Endothelial cell (in vitro differentiated cells): ENCODE results near the gene GPN1. TPM values are rescaled to one million over a fixed set of nuclear protein-coding genes. Genes with fewer than 3 reads are reported as not detected.

ENCODE experiments used
- DNase-seq: peaks from one replicate; pipeline ENCODE4 v3.0.0; 2021; ENCODE audit warnings: low spot score
- H3K27ac Mint-ChIP-seq: one replicate; pipeline ENCODE4 v1.8.0; 2021; ENCODE audit warnings: mixed read lengths, inconsistent platforms; ENCODE audit not compliant: unreplicated experiment
- H3K27me3 Mint-ChIP-seq: one replicate; pipeline ENCODE4 v1.8.0; 2021; ENCODE audit warnings: mild to moderate bottlenecking, moderate library complexity, mixed read lengths, inconsistent platforms; ENCODE audit not compliant: unreplicated experiment
- H3K36me3 Mint-ChIP-seq: one replicate; pipeline ENCODE4 v1.8.0; 2021; ENCODE audit warnings: mild to moderate bottlenecking, low read depth, mixed read lengths, inconsistent platforms; ENCODE audit not compliant: unreplicated experiment
- H3K4me1 Mint-ChIP-seq: one replicate; pipeline ENCODE4 v1.8.0; 2021; ENCODE audit warnings: mild to moderate bottlenecking, mixed read lengths, inconsistent platforms; ENCODE audit not compliant: unreplicated experiment
- H3K4me3 Mint-ChIP-seq: one replicate; pipeline ENCODE4 v1.8.0; 2021; ENCODE audit warnings: mild to moderate bottlenecking, mixed read lengths, inconsistent platforms; ENCODE audit not compliant: unreplicated experiment
- H3K9me3 Mint-ChIP-seq: one replicate; pipeline ENCODE4 v1.8.0; 2021; ENCODE audit warnings: mixed read lengths, inconsistent platforms; ENCODE audit not compliant: unreplicated experiment
- CTCF ChIP-seq: fragments of 200-600 bp; sonication (generic); IDR thresholded peaks from one replicate; pipeline ENCODE4 v1.5.0; 2021; ENCODE audit warnings: antibody characterized with exemption; ENCODE audit not compliant: unreplicated experiment
- total RNA-seq: library from RNA; stranded (reverse); fragmentation: NEBNext Ultra II Directional; extraction: Animal tissue kit (Norgen Biotek cat#: 25700); gene quantifications from one replicate; pipeline ENCODE4 v1.2.1, GENCODE V29; 2021; ENCODE audit not compliant: unreplicated experiment

Gene GPN1
- total RNA-seq, 1 donor from 2014 or later, result 39.7 TPM

DNA sequence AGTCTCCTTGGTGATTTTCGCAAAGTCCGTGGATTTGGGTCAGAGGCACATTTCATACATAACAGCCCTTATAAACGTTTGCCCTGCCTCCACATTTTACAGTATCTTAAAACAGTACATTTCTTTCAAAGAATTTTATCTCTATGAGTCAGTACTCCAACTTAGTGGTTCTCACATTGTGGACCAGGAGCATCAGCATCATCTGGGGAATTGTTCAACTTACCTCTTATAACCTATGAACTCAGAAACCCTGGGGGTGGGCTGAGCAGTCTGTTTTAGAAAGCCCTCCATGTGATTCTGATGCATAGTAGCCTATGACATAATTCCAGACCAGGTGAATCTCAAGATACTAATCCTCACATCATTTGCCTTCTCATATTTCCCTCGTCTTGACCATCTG lies 22.2 kb downstream of the GPN1 start:
- no peak overlapping the region for H3K27ac Mint-ChIP-seq
- no peak for TF ChIP-seq CTCF
- DNase-seq, result no peak
- no peak overlapping the region for H3K4me3 Mint-ChIP-seq
- no peaks in the 10 kb centered on the region for H3K27me3 Mint-ChIP-seq
- H3K4me1 Mint-ChIP-seq, result peaks cover 5% of the 10 kb centered on the region
- H3K9me3 Mint-ChIP-seq, result no peaks in the 10 kb centered on the region
- peaks cover 44% of the 10 kb centered on the region for H3K36me3 Mint-ChIP-seq

DNA sequence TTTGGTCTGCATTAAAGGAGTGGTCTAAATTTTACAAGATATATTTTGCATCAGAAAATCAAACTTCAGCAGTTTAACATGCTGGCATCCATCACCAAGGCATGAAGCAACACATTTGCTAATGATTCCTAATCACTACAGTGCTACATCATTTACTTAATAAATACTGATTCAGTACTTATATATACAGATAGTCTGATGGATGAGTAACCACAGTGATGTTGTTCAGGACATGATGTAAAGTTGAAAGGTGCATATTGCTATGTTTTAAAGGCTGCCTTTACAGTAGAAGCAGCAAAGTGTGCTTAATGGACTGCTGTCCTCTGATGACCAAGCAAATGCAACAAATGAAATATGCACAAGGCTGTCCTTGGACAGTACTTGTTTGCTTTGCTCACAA lies 23.5 kb downstream of the GPN1 start:
- DNase-seq, result no peak
- no peaks in the 10 kb centered on the region for H3K27me3 Mint-ChIP-seq
- peaks cover 5% of the 10 kb centered on the region for H3K4me1 Mint-ChIP-seq
- H3K27ac Mint-ChIP-seq, result no peak overlapping the region
- no peak for TF ChIP-seq CTCF
- H3K9me3 Mint-ChIP-seq, result no peaks in the 10 kb centered on the region
- H3K36me3 Mint-ChIP-seq, result peaks cover 49% of the 10 kb centered on the region
- H3K4me3 Mint-ChIP-seq, result no peak overlapping the region

GRCh38 chr2:27652790-27653189 lies 23.9 kb downstream of the GPN1 start:
- no peak for DNase-seq
- Mint-ChIP-seq H3K27me3 (no peaks in the 10 kb centered on the region), H3K4me1 (peaks cover 5% of the 10 kb centered on the region), H3K4me3 (no peak overlapping the region), H3K27ac (no peak overlapping the region), H3K9me3 (no peaks in the 10 kb centered on the region), H3K36me3 (peaks cover 45% of the 10 kb centered on the region)
- no peak for TF ChIP-seq CTCF

GRCh38 chr2:27653397-27653796 lies 24.5 kb downstream of the GPN1 start:
- no peak overlapping the region for H3K27ac Mint-ChIP-seq
- H3K9me3 Mint-ChIP-seq, result no peaks in the 10 kb centered on the region
- peaks cover 42% of the 10 kb centered on the region for H3K36me3 Mint-ChIP-seq

More at GRCh38 chr2:27653397-27653796, 24.5 kb downstream of the GPN1 start:
- DNase-seq, result no peak
- peaks cover 5% of the 10 kb centered on the region for H3K4me1 Mint-ChIP-seq
- H3K27me3 Mint-ChIP-seq, result no peaks in the 10 kb centered on the region
- no peak for TF ChIP-seq CTCF
- no peak overlapping the region for H3K4me3 Mint-ChIP-seq
